HG03439 (cell line): ENCODE data around the gene EXOC3.
A peak's percentile ranks its signal among the peaks of the same experiment; 100 is the strongest.

Experiments used
- ATAC-seq: cut with Tn5 transposase; IDR thresholded peaks from one replicate; pipeline ENCODE4 v1.9.1; 2021; ENCODE audit warnings: mild to moderate bottlenecking, moderate library complexity; ENCODE audit not compliant: unreplicated experiment

The EXOC3 gene

GRCh38 chr5:424301-425110, 18.5 kb upstream of the EXOC3 start:
- peak; percentile 78 for ATAC-seq

GRCh38 chr5:425714-426113, 17.3 kb upstream of the EXOC3 start:
- no peak for ATAC-seq

- no peak for ATAC-seq
These were observed 16.5 kb upstream of the EXOC3 start for GRCh38 chr5:426392-426976.

- ATAC-seq = no peak
These were observed 15.4 kb upstream of the EXOC3 start for GRCh38 chr5:427415-428087.

GRCh38 chr5:428219-428618, 14.8 kb upstream of the EXOC3 start:
- no peak for ATAC-seq

GRCh38 chr5:428754-429452, 14.1 kb upstream of the EXOC3 start:
- no peak for ATAC-seq

- ATAC-seq = no peak
These were observed 13.4 kb upstream of the EXOC3 start for GRCh38 chr5:429453-430188.

GRCh38 chr5:430214-430925, 12.6 kb upstream of the EXOC3 start:
- ATAC-seq = peak; percentile 6

GRCh38 chr5:431001-431710, 11.8 kb upstream of the EXOC3 start:
- ATAC-seq = peak; percentile 48

GRCh38 chr5:431711-432050, 11.3 kb upstream of the EXOC3 start:
- no peak for ATAC-seq

- no peak for ATAC-seq
These were observed 10.6 kb upstream of the EXOC3 start for GRCh38 chr5:432201-432927.

GRCh38 chr5:432928-433791, 9.8 kb upstream of the EXOC3 start:
- ATAC-seq = no peak

GRCh38 chr5:433836-434235, 9.1 kb upstream of the EXOC3 start:
- no peak for ATAC-seq

- no peak for ATAC-seq
These were observed 8.4 kb upstream of the EXOC3 start for GRCh38 chr5:434443-435146.

GRCh38 chr5:435156-435790, 7.7 kb upstream of the EXOC3 start:
- no peak for ATAC-seq

GRCh38 chr5:435961-436640, 6.9 kb upstream of the EXOC3 start:
- ATAC-seq = no peak

GRCh38 chr5:436641-436975, 6.4 kb upstream of the EXOC3 start:
- no peak for ATAC-seq
